K562 (cell line): ENCODE measurements around the gene ZDHHC19. TPM values are rescaled to one million over a fixed set of nuclear protein-coding genes. Genes with fewer than 3 reads are reported as not detected.

Experiments used
- CBFB ChIP-seq: sonication (generic); formaldehyde crosslinking; IDR thresholded peaks from 2 replicates; pipeline ENCODE4 v1.4.0; 2020; ENCODE audit warnings: mild to moderate bottlenecking, missing genetic modification reagents
- CEBPG ChIP-seq, 3 experiments: fragments of 200-800 bp in 1 of 3; sonication (Bioruptor generic) in 1 of 3; sonication (generic) in 1 of 3; formaldehyde crosslinking in 1 of 3; IDR thresholded peaks in 2 of 3; conservative IDR thresholded peaks in 1 of 3; 2 replicates each; pipeline versions ENCODE4 v1.6.1 to v1.8.0; 2016 to 2022; ENCODE audit warnings: missing compliant biosample characterization in 2 of 3, missing genetic modification characterization in 2 of 3, mild to moderate bottlenecking in 1 of 3, missing genetic modification reagents in 1 of 3
- CREB3L1 ChIP-seq: fragments of 450-650 bp; IDR thresholded peaks from 2 replicates; pipeline ENCODE4 v1.6.1; 2014; ENCODE audit warnings: low read depth, mild to moderate bottlenecking, moderate library complexity, borderline replicate concordance
- CSDE1 ChIP-seq, 2 experiments: fragments of 450-650 bp; IDR thresholded peaks; 2 replicates each; pipeline ENCODE4 v1.6.1; 2016; ENCODE audit warnings: mild to moderate bottlenecking in 1 of 2
- E2F3 ChIP-seq: fragments of 250-450 bp; sonication (Bioruptor Pico); IDR thresholded peaks from 2 replicates; pipeline ENCODE4 v1.4.0; 2020; ENCODE audit warnings: mild to moderate bottlenecking
- EP400 ChIP-seq: fragments of 450-650 bp; IDR thresholded peaks from 2 replicates; pipeline ENCODE4 v1.6.1; 2017; ENCODE audit warnings: antibody characterized with exemption, mild to moderate bottlenecking, moderate library complexity
- GTF2F1 ChIP-seq: IDR thresholded peaks from 2 replicates; pipeline ENCODE4 v1.6.1; 2011; ENCODE audit warnings: low read depth, low read length, improper control_type of control experiment
- KDM5B ChIP-seq: fragments of 200-600 bp; sonication (generic); IDR thresholded peaks from 2 replicates; pipeline ENCODE4 v1.6.1; 2012; ENCODE audit warnings: low read depth, mild to moderate bottlenecking, moderate library complexity, low read length, control low read depth, inconsistent platforms; ENCODE audit not compliant: insufficient replicate concordance
- MTA3 ChIP-seq: fragments of 450-650 bp; formaldehyde crosslinking; IDR thresholded peaks from 2 replicates; pipeline ENCODE4 v1.6.1; 2017; ENCODE audit warnings: mild to moderate bottlenecking, borderline replicate concordance
- MXI1 ChIP-seq: IDR thresholded peaks from 2 replicates; pipeline ENCODE4 v1.6.1; 2011; ENCODE audit warnings: low read depth, mild to moderate bottlenecking, improper control_type of control experiment, low read length
- NEUROD1 ChIP-seq: fragments of 150-350 bp; IDR thresholded peaks from 2 replicates; pipeline ENCODE4 v1.6.1; 2014; ENCODE audit warnings: borderline replicate concordance, low read length, low read depth; ENCODE audit not compliant: partially characterized antibody
- PCBP2 ChIP-seq: fragments of 200-400 bp; formaldehyde crosslinking; IDR thresholded peaks from 2 replicates; pipeline ENCODE4 v1.6.1; 2018; ENCODE audit warnings: low read length, low read depth, mild to moderate bottlenecking, moderate library complexity; ENCODE audit not compliant: poor library complexity, severe bottlenecking
- PHB2 ChIP-seq: fragments of 450-650 bp; IDR thresholded peaks from 2 replicates; pipeline ENCODE4 v1.6.1; 2017; ENCODE audit warnings: low read depth
- SLC30A9 ChIP-seq: fragments of 250-450 bp; sonication (Bioruptor Pico); IDR thresholded peaks from 2 replicates; pipeline ENCODE4 v1.8.0; 2022; ENCODE audit warnings: mild to moderate bottlenecking, moderate library complexity
- STAT6 ChIP-seq: sonication (generic); formaldehyde crosslinking; IDR thresholded peaks from 2 replicates; pipeline ENCODE4 v1.8.1; 2023; ENCODE audit warnings: mild to moderate bottlenecking, missing genetic modification reagents
- TEAD1 ChIP-seq, 2 experiments: fragments of 450-650 bp in 1 of 2; sonication (generic) in 1 of 2; formaldehyde crosslinking; IDR thresholded peaks; 2 replicates each; pipeline versions ENCODE4 v1.4.0 to v1.8.0; 2020 to 2022; ENCODE audit warnings: mild to moderate bottlenecking in 2 of 2, missing genetic modification reagents in 1 of 2
- U2AF2 ChIP-seq: fragments of 200-400 bp; formaldehyde crosslinking; optimal IDR thresholded peaks from 2 replicates; pipeline ENCODE3; 2017; ENCODE audit warnings: low read depth, mild to moderate bottlenecking, low read length
- ZBTB2 ChIP-seq: fragments of 450-650 bp; IDR thresholded peaks from 2 replicates; pipeline ENCODE4 v1.6.1; 2016; ENCODE audit warnings: antibody characterized with exemption
- ZC3H8 ChIP-seq: fragments of 450-650 bp; IDR thresholded peaks from 2 replicates; pipeline ENCODE4 v1.6.1; 2017
- ZNF224 ChIP-seq: sonication (generic); formaldehyde crosslinking; IDR thresholded peaks from 2 replicates; pipeline ENCODE4 v1.8.0; 2022; ENCODE audit warnings: mild to moderate bottlenecking, missing genetic modification reagents
- ZNF232 ChIP-seq: sonication (generic); formaldehyde crosslinking; IDR thresholded peaks from 2 replicates; pipeline ENCODE4 v1.8.0; 2022; ENCODE audit warnings: mild to moderate bottlenecking, missing genetic modification reagents
- ZNF263 ChIP-seq: sonication (generic); formaldehyde crosslinking; IDR thresholded peaks from 2 replicates; pipeline ENCODE4 v1.8.0; 2022; ENCODE audit warnings: mild to moderate bottlenecking, missing genetic modification reagents, borderline replicate concordance
- ZNF551 ChIP-seq: fragments of 250-450 bp; sonication (Bioruptor Pico); IDR thresholded peaks from 2 replicates; pipeline ENCODE4 v1.5.0; 2021; ENCODE audit warnings: mild to moderate bottlenecking, moderate library complexity
- ZNF589 ChIP-seq: fragments of 200-800 bp; sonication (Bioruptor generic); IDR thresholded peaks from 2 replicates; pipeline ENCODE4 v1.6.1; 2016; ENCODE audit warnings: low read depth, missing genetic modification characterization, missing compliant biosample characterization
- polyA plus RNA-seq, 8 experiments: library from polyadenylated mRNA; depleted of rRNA in 4 of 8; stranded (reverse) in 5 of 8; unstranded in 3 of 8; fragments of >200 nt; fragmentation: Nextera tagmentation in 2 of 8; fragmentation: Illumina TruSeq in 1 of 8; extraction: Ambion mirVana in 2 of 8; extraction: Trizol in 1 of 8; gene quantifications; 2 replicates each; pipeline versions ENCODE4 v1.2.1 to v1.2.3, GENCODE V29; 2011 to 2014; ENCODE audit warnings: inconsistent platforms in 1 of 8, missing spikeins in 1 of 8
- total RNA-seq, 7 experiments: library from RNA; depleted of rRNA in 6 of 7; stranded (reverse); fragments of >200 nt in 6 of 7; fragmentation: Illumina TruSeq in 2 of 7; extraction: Trizol in 2 of 7; gene quantifications; 2 replicates each; pipeline versions ENCODE4 v1.2.1 to v1.2.3, GENCODE V29; 2011 to 2021; ENCODE audit warnings: low replicate concordance in 1 of 7

ZDHHC19 gene
- total and polyA plus RNA-seq, 9 of the 15 experiments (the other 6 are each of a cell fraction or from before 2014, with no cell fraction given): 0.40 to 5.5 (median 1.1) TPM

GRCh38 chr3:196207159-196207832 lies 3.9 kb downstream of the ZDHHC19 start (continued):
- TF ChIP-seq CREB3L1 (no peak), ZBTB2 (no peak; the same call in 1 of the 2 replicates), SLC30A9 (CRISPR knock-in tag) (no peak), PHB2 (no peak), GTF2F1 (no peak), E2F3 (CRISPR knock-in tag) (peak; percentile 62; the same call in 1 of the 2 replicates), KDM5B (no peak), STAT6 (CRISPR knock-in tag) (no peak), TEAD1 (CRISPR knock-in tag; IDR thresholded peaks at IDR 0.05) (no peak), MTA3 (0 out of 2 replicates have a peak, but pooled peaks have one; percentile 25), MXI1 (no peak), CEBPG (CRISPR knock-in tag; IDR thresholded peaks at IDR 0.05) (no peak), CEBPG (tag; conservative IDR thresholded peaks at IDR 0.05 in 1 of 2, IDR thresholded peaks at IDR 0.05 in 1 of 2) (no peak), ZC3H8 (no peak), NEUROD1 (no peak), CBFB (CRISPR knock-in tag) (peak; percentile 59; the same call in 1 of the 2 replicates), ZNF263 (CRISPR knock-in tag) (no peak), PCBP2 (no peak), CSDE1 (IDR thresholded peaks at IDR 0.05) (no peak), ZNF232 (CRISPR knock-in tag) (no peak), EP400 (no peak), ZNF551 (CRISPR knock-in tag) (no peak), U2AF2 (no peak), ZNF589 (0 out of 2 replicates have a peak, but pooled peaks have one; percentile 31), ZNF224 (CRISPR knock-in tag) (0 out of 2 replicates have a peak, but pooled peaks have one; percentile 30)
